ENCODE results near the gene RASSF4. TPM values are rescaled to one million over a fixed set of nuclear protein-coding genes. Genes with fewer than 3 reads are reported as not detected.

RASSF4 gene
- total and polyA plus RNA-seq, 4 donors: 8.2 to 26.9 (median 12.4) TPM

DNA sequence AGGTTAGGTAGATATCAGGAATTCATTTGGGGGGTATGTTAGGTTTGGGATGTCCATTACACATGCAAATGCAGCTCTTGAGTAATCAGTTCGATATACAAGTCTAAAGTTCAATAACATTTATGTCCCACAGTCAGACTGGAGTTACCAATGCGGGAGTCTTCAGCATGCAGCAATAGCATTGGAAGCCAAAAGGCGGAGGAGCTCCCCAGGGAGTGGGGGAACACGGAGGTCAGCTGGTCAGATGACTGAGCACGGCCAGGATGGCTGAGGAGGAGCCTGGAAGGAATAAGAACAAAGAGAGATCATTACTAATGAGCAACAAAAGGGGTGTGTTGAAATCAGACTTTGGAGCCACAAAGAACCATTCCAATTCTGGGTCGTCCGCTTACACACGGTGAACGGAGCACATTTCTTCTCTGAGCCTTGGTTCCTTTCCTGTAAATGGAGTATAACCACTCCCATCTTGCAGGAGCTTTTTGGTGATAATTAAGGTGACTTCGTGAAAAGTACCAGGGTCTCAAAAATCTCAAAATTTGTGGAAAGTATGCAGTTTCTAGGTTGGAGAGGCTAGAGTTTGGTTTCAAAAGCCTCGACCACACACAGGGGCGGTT is 40.6 kb downstream of the RASSF4 start (continued):
- TF ChIP-seq, protein P1, sequence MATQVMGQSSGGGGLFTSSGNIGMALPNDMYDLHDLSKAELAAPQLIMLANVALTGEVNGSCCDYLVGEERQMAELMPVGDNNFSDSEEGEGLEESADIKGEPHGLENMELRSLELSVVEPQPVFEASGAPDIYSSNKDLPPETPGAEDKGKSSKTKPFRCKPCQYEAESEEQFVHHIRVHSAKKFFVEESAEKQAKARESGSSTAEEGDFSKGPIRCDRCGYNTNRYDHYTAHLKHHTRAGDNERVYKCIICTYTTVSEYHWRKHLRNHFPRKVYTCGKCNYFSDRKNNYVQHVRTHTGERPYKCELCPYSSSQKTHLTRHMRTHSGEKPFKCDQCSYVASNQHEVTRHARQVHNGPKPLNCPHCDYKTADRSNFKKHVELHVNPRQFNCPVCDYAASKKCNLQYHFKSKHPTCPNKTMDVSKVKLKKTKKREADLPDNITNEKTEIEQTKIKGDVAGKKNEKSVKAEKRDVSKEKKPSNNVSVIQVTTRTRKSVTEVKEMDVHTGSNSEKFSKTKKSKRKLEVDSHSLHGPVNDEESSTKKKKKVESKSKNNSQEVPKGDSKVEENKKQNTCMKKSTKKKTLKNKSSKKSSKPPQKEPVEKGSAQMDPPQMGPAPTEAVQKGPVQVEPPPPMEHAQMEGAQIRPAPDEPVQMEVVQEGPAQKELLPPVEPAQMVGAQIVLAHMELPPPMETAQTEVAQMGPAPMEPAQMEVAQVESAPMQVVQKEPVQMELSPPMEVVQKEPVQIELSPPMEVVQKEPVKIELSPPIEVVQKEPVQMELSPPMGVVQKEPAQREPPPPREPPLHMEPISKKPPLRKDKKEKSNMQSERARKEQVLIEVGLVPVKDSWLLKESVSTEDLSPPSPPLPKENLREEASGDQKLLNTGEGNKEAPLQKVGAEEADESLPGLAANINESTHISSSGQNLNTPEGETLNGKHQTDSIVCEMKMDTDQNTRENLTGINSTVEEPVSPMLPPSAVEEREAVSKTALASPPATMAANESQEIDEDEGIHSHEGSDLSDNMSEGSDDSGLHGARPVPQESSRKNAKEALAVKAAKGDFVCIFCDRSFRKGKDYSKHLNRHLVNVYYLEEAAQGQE (IDR thresholded peaks at IDR 0.05): peak; percentile 63
- TF ChIP-seq FOXA2 (IDR thresholded peaks at IDR 0.05): peak; percentile 55
- no peak for TF ChIP-seq NR2F2 (IDR thresholded peaks at IDR 0.05)
- peak; percentile 69 to 84 for TF ChIP-seq JUND (IDR thresholded peaks at IDR 0.05)
- peak; percentile 57 for TF ChIP-seq FOXA1 (IDR thresholded peaks at IDR 0.05)
- TF ChIP-seq, protein P2, sequence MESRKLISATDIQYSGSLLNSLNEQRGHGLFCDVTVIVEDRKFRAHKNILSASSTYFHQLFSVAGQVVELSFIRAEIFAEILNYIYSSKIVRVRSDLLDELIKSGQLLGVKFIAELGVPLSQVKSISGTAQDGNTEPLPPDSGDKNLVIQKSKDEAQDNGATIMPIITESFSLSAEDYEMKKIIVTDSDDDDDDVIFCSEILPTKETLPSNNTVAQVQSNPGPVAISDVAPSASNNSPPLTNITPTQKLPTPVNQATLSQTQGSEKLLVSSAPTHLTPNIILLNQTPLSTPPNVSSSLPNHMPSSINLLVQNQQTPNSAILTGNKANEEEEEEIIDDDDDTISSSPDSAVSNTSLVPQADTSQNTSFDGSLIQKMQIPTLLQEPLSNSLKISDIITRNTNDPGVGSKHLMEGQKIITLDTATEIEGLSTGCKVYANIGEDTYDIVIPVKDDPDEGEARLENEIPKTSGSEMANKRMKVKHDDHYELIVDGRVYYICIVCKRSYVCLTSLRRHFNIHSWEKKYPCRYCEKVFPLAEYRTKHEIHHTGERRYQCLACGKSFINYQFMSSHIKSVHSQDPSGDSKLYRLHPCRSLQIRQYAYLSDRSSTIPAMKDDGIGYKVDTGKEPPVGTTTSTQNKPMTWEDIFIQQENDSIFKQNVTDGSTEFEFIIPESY (IDR thresholded peaks at IDR 0.05): peak; percentile 40
- TF ChIP-seq YY1 (IDR thresholded peaks at IDR 0.05): peak; percentile 61

DNA sequence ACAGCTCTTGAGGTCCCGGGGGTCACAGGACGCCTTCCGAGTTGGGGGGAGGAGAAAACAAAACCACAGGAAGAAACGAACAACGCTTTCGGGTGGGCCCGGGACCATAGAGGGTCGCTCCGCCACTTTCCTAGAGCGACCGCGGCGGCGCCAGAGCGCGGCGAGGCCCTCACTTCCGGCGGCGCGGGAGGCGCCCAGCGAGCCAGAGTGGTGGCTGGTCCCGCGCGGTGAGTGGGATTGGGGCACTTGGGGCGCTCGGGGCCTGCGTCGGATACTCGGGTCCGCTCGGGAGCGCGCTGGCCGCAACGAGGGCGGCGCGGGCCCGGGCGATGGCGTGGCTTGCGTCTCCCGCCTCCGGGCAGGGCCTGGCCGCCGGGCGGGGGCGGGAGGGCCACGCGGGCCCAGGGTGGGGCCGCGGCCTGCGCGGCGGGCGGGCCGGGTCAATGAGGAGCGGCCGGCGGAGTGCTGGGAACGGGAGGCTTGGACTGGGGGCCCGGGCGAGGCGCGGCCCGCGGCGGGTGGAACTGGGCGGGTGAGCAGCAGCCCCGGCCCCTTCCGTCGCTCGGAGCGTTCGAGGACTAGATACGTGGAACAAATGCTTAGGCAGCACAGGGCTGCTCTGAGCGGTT is 41.3 kb downstream of the RASSF4 start, which contains the start of gene ZNF22:
ZNF22 (plus strand) TSS at position 172 of the 629 bp plus-strand sequence. CDS start 2,446 bp downstream, outside the sequence.
- H3K9ac ChIP-seq (ENCODE audit: low read depth in 1 of 2, low read length in 2 of 2): peak within 1 kb of the TSS; percentile 61 to 92
- H3K27ac ChIP-seq (ENCODE audit: low read depth in 1 of 2, low read length in 2 of 2): peak within 1 kb of the TSS; percentile 95 to 98
- H3K4me1 ChIP-seq (ENCODE audit: control insufficient read depth in 4 of 4, insufficient read depth in 4 of 4, low read length in 3 of 4): peaks cover 16 to 58% (median 40%) of the 10 kb centered on the region in 4 donors
- under 1% methylated on average over 79 of the region's 79 CpGs for WGBS
- peaks cover 0 to 5% (median 1%) of the 10 kb centered on the region in 4 donors for H3K9me3 ChIP-seq (ENCODE audit: control insufficient read depth in 4 of 4, low read length in 3 of 4)
- TF ChIP-seq GABPA (IDR thresholded peaks at IDR 0.05 in 1 of 2, conservative IDR thresholded peaks at IDR 0.05 in 1 of 2) (peak in 1 of 2 donors; percentile 46), EGR1 (IDR thresholded peaks at IDR 0.05; ENCODE audit: low read depth in 2 of 2) (no peak)
- peak within 1 kb of the TSS; percentile 78 to 97 (median 79) for H3K4me3 ChIP-seq (ENCODE audit: low read depth in 1 of 3, low read length in 3 of 3)
- no peaks in the 10 kb centered on the region for H3K27me3 ChIP-seq (ENCODE audit: control insufficient read depth in 4 of 4, insufficient read depth in 4 of 4, low read length in 3 of 4)
- peaks cover 0 to 8% (median 5%) of the 10 kb centered on the region in 4 donors for H3K36me3 ChIP-seq (ENCODE audit: control insufficient read depth in 4 of 4, insufficient read depth in 3 of 4, low read depth in 1 of 4, low read length in 3 of 4)
- peak; percentile 77 for DNase-seq (ENCODE audit: low spot score)

DNA sequence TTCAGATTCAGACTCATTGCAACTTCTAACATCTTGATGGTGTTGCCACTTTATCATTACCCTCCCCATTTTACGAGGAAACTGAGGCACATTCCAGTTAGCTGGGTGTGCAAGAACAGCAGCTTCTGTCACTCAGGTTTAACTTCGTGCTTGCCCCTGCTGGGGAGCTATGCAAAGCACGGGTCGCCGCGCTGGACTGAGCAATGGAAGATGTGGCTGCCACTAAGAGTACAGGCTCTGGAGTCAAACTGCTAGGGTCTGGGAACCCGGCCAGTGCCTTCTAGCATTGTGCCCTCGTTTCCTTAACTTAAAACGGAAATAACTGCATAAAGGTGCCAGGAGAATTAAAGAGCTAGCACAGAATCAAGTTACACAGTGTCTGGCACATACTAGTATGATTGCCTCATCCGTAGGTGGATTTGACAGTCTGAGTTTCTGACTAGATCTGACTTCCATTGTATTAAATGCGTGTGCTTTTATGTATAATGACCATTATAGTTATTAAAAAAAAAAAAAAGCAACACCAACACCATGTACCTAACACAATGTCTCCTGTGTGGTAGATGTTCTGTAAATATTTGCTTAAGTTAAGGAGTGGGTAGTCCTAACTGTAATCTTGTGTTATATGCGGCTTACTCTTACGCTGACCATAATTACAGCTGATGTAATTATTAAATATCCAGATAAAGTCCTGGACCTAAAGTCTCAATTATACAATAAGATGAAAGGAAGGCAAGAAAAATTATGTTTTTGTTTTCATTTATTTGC is 42.0 kb downstream of the RASSF4 start:
- peaks cover 12 to 52% (median 35%) of the 10 kb centered on the region in 4 donors for H3K4me1 ChIP-seq (ENCODE audit: control insufficient read depth in 4 of 4, insufficient read depth in 4 of 4, low read length in 3 of 4)
- H3K27ac ChIP-seq (ENCODE audit: low read depth in 1 of 2, low read length in 2 of 2): peak overlapping the region; percentile 95 to 98
- peak overlapping the region; percentile 61 to 92 for H3K9ac ChIP-seq (ENCODE audit: low read depth in 1 of 2, low read length in 2 of 2)
- peaks cover 0 to 8% (median 5%) of the 10 kb centered on the region in 4 donors for H3K36me3 ChIP-seq (ENCODE audit: control insufficient read depth in 4 of 4, insufficient read depth in 3 of 4, low read depth in 1 of 4, low read length in 3 of 4)
- H3K9me3 ChIP-seq (ENCODE audit: control insufficient read depth in 4 of 4, low read length in 3 of 4): peaks cover 0 to 5% (median 1%) of the 10 kb centered on the region in 4 donors
- no peaks in the 10 kb centered on the region for H3K27me3 ChIP-seq (ENCODE audit: control insufficient read depth in 4 of 4, insufficient read depth in 4 of 4, low read length in 3 of 4)
- peak; percentile 56 for DNase-seq (ENCODE audit: low spot score)
- H3K4me3 ChIP-seq (ENCODE audit: low read depth in 1 of 3, low read length in 3 of 3): peak overlapping the region; percentile 78 to 97 (median 79)
- whole genome bisulfite sequencing: 4% methylated on average over 13 of the region's 13 CpGs
- TF ChIP-seq SP1 (IDR thresholded peaks at IDR 0.05) (peak; percentile 66), TAF1 (conservative IDR thresholded peaks at IDR 0.05) (peak; percentile 84), HNF4G (IDR thresholded peaks at IDR 0.05) (no peak), FOXA1 (IDR thresholded peaks at IDR 0.05) (no peak), FOXA2 (IDR thresholded peaks at IDR 0.05) (no peak), HNF4A (conservative IDR thresholded peaks at IDR 0.05) (peak; percentile 44 to 49), EGR1 (IDR thresholded peaks at IDR 0.05; ENCODE audit: low read depth in 2 of 2) (peak in 1 of 2 donors; percentile 19), GABPA (IDR thresholded peaks at IDR 0.05 in 1 of 2, conservative IDR thresholded peaks at IDR 0.05 in 1 of 2) (peak in 1 of 2 donors; percentile 16), RXRA (IDR thresholded peaks at IDR 0.05) (peak; percentile 35 to 62), RAD21 (IDR thresholded peaks at IDR 0.05) (peak in 1 of 2 donors; percentile 44)
- TF ChIP-seq, protein P3, sequence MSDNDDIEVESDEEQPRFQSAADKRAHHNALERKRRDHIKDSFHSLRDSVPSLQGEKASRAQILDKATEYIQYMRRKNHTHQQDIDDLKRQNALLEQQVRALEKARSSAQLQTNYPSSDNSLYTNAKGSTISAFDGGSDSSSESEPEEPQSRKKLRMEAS (IDR thresholded peaks at IDR 0.05): peak; percentile 74
- TF ChIP-seq, protein P4, sequence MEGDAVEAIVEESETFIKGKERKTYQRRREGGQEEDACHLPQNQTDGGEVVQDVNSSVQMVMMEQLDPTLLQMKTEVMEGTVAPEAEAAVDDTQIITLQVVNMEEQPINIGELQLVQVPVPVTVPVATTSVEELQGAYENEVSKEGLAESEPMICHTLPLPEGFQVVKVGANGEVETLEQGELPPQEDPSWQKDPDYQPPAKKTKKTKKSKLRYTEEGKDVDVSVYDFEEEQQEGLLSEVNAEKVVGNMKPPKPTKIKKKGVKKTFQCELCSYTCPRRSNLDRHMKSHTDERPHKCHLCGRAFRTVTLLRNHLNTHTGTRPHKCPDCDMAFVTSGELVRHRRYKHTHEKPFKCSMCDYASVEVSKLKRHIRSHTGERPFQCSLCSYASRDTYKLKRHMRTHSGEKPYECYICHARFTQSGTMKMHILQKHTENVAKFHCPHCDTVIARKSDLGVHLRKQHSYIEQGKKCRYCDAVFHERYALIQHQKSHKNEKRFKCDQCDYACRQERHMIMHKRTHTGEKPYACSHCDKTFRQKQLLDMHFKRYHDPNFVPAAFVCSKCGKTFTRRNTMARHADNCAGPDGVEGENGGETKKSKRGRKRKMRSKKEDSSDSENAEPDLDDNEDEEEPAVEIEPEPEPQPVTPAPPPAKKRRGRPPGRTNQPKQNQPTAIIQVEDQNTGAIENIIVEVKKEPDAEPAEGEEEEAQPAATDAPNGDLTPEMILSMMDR (IDR thresholded peaks at IDR 0.05; ENCODE audit: low read depth, low read length, missing input control): peak; percentile 4
